Measurements from ENCODE around the gene FBXO39.
A peak's percentile ranks its signal among the peaks of the same experiment; 100 is the strongest.
"Not testable (repeated sequence)": the region's sequence is repeated elsewhere in the genome, so short reads cannot be mapped to it uniquely, and the experiment has no call there.

FBXO39 gene

GRCh38 chr17:6793748-6794493 lies 17.9 kb downstream of the FBXO39 start:
- DNase-seq (ENCODE audit: low spot score): no peak

GRCh38 chr17:6796017-6796886 lies 20.2 kb downstream of the FBXO39 start:
- no peak for DNase-seq (ENCODE audit: low spot score)

GRCh38 chr17:6796887-6797490 lies 21.0 kb downstream of the FBXO39 start:
- DNase-seq (ENCODE audit: low spot score): no peak

- no peak for DNase-seq (ENCODE audit: low spot score)
Measured at GRCh38 chr17:6797718-6798351, 21.8 kb downstream of the FBXO39 start.

GRCh38 chr17:6799738-6800137 lies 23.7 kb downstream of the FBXO39 start:
- DNase-seq (ENCODE audit: low spot score): no peak

- no peak for DNase-seq (ENCODE audit: low spot score)
Measured at GRCh38 chr17:6800422-6801027, 24.5 kb downstream of the FBXO39 start.

- DNase-seq (ENCODE audit: low spot score): no peak
Measured at GRCh38 chr17:6811510-6811909, 35.5 kb downstream of the FBXO39 start.

GRCh38 chr17:6812295-6812694 lies 36.3 kb downstream of the FBXO39 start:
- DNase-seq (ENCODE audit: low spot score): no peak

- DNase-seq (ENCODE audit: low spot score): no peak
Measured at GRCh38 chr17:6815775-6816174, 39.8 kb downstream of the FBXO39 start.

GRCh38 chr17:6816368-6816767 lies 40.4 kb downstream of the FBXO39 start:
- DNase-seq (ENCODE audit: low spot score): not testable (repeated sequence)

- no peak for DNase-seq (ENCODE audit: low spot score)
Measured at GRCh38 chr17:6818938-6819337, 42.9 kb downstream of the FBXO39 start.

GRCh38 chr17:6823011-6823442 lies 47.0 kb downstream of the FBXO39 start:
- DNase-seq (ENCODE audit: low spot score): peak; percentile 8

GRCh38 chr17:6830383-6830986 lies 54.5 kb downstream of the FBXO39 start:
- no peak for DNase-seq (ENCODE audit: low spot score)

- DNase-seq (ENCODE audit: low spot score): peak; percentile 76
Measured at GRCh38 chr17:6831661-6832263, 55.7 kb downstream of the FBXO39 start, which contains the start of gene TEKT1. TSS of gene TEKT1 (minus strand) at chr17:6831729. CDS start at chr17:6830376, 1,353 bp downstream.
